HG03378 (cell line): ENCODE data around the gene UBE2U.
A peak's percentile ranks its signal among the peaks of the same experiment; 100 is the strongest.
"Not testable (repeated sequence)": the region's sequence is repeated elsewhere in the genome, so short reads cannot be mapped to it uniquely, and the experiment has no call there.

Experiments
- ATAC-seq: cut with Tn5 transposase; IDR thresholded peaks from one replicate; pipeline ENCODE4 v1.9.1; 2021; ENCODE audit warnings: mild to moderate bottlenecking, moderate library complexity; ENCODE audit not compliant: unreplicated experiment

The UBE2U gene

DNA sequence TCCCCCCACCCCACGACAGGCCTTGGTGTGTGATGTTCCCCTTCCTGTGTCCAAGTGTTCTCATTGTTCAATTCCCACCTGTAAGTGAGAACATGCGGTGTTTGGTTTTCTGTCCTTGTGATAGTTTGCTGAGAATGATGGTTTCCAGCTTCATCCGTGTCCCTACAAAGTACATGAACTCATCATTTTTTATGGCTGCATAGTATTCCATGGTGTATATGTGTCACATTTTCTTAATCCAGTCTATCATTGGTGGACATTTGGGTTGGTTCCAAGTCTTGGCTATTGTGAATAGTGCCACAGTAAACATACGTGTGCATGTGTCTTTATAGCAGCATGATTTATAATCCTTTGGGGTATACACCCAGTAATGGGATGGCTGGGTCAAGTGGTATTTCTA lies 36.1 kb downstream of the UBE2U start:
- ATAC-seq: not testable (repeated sequence)

DNA sequence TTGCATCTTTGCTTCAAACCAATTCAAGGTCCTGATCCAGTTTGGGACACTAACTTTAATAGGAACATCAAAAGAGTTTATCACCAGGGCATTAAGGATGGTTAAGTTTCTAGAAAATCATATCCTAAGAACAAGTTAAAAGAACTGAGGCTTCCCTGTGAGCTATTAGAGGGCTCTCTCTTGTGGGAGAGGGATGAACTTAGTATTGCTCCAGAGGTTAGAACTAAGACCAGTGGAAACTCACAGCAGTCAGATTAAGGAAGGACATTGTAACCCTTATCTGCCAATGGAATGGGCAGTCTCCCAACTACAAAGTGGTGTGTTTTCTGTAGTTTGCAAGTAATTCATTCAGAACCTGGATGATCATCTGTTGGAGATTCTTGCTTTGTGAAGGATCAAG lies 36.8 kb downstream of the UBE2U start:
- no peak for ATAC-seq

DNA sequence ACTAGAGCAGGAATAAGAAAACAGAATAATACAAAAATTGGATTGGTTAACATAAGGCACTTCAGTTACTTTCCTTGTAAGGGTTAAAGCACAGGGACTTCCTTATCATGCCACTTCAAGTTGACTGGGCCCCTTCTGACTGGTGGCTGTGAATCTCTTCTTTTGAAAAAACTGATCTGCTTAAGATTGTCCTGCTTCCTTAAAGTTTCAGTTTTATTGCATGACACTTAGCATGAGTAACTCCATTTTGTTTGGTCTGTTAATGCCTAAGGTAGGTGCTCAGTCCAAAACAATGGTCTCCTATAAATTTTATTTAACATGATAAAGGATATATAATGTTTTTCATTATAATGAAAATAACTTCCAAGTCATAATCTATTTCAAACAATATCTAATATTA lies 37.6 kb downstream of the UBE2U start:
- no peak for ATAC-seq

DNA sequence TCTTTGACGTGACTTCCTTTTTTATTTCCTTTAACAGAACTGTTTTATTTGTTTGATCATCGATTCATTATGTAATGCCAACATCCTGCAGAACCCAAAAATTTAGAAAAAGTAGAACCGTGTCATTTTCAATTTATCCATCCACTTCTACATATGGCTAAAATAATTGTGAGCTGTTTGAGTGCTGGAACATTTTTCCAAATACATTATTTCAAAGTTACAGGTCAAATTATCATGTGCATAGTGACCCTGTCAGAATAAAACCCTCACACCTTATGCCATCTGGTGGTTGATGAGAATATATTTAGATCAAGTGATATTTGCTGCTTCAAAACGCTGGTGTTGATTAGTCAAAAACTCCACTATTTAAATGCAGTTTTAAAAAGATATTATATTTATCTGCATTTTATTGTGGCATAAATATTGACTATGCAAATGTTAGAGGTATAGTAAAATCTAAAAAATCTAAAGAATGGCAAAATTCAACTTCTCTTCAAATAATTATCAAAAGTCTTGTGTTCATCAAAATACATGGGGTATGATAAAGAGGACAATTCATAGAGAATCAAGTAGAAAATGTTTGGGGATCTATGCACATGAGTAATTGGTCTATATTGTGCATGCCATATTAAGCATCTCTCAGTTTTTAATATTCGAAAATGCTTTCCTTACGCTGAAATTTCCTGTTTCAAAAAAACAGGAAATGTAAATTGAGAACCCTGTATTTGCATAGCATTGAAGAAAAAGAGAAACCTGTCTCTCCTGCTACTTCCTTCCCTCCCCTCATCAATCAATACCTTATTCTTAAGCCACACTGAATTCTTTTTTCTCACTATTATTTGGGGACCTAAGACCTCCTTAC lies 39.7 kb downstream of the UBE2U start:
- no peak for ATAC-seq

DNA sequence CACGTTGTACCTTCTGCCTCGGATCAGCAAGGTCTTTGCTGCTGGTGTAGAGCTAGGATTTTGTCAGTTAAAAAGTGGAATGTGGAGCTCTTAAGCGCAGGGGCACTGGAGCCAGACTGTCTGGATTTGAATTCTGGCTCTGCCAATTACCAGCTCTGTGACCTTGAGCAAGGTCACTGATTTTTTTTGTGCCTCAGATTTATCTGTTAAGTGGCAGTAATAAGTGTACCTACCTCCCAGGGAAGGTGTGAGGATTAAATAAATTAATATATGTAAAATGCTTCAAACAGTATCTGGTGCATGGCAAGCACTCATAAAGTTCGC lies 40.3 kb downstream of the UBE2U start:
- ATAC-seq: no peak

DNA sequence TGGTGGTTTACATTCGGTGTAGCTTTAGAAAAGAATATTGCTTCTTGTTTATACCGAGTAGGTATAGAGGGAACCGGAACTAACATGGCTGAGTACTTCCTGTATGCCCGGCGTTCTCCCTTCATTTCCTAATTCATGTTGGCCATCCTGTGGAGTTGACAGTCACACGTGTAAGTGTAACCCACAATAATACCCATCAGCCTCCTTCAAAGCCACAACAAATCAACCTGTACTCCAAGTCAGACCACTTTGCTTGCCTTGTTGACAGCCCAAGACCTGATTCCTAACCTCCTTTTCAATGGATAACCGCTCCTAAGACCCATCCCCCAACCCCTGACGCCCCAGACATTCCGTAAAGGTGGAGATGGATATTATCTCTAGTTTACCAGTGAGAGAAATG lies 42.1 kb downstream of the UBE2U start:
- no peak for ATAC-seq

DNA sequence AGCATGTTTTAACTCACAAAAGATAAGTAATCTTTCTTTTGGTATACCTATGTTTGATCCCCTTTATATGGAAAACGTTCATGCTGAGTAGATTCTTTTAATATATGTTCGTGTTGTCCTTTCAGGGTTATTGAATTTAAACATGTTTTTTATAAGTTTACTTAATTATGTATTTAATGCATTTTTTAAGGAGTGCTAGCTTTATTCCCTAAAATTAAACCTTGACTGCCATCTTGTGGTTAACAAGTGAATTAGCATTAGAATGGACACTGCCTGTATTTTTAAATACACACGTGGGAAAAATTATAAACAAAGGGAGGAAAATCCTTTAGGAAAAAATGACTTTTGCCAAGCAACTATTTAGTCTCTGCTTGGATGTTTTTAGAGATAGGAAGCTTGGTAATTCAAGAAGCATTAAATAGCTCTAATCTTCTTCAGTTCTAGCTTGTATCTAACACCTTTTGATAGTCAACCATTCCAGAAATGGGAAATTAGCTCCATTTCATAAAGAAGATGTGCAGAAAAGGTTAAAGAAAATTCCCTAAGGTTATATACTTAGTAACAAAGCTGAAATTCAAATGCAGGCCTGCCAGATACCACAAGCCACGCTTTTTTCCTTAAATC lies 43.0 kb downstream of the UBE2U start:
- no peak for ATAC-seq

DNA sequence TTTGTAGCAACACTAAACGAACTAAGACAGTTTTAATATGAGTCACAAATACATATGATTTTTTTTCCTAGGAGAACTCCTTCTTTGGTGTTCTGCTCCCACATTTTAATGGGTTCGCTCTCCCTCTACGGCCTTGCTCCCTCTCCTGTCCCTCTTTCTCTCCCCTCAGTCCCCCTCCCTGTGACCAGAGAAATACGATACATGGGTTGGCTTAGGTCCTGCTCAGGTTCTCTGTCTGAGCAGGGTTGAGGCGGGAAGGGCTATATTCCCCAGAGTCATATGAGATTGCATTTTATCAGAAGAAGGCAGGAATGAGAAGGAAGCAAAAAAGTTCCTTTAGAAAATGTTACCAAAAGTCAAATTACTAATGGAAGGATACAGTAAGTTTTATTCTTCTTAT lies 44.6 kb downstream of the UBE2U start:
- no peak for ATAC-seq

DNA sequence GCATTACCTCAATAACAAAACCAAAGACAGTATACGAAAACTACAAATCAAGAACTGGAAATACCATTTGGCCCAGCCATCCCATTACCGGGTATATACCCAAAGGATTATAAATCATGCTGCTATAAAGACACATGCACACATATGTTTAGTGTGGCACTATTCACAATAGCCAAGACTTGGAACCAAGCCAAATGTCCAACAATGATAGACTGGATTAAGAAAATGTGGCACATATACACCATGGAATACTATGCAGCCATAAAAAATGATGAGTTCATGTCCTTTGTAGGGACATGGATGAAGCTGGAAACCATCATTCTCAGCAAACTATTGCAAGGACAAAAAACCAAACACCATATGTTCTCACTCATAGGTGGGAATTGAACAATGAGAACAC lies 47.0 kb downstream of the UBE2U start:
- ATAC-seq: not testable (repeated sequence)

DNA sequence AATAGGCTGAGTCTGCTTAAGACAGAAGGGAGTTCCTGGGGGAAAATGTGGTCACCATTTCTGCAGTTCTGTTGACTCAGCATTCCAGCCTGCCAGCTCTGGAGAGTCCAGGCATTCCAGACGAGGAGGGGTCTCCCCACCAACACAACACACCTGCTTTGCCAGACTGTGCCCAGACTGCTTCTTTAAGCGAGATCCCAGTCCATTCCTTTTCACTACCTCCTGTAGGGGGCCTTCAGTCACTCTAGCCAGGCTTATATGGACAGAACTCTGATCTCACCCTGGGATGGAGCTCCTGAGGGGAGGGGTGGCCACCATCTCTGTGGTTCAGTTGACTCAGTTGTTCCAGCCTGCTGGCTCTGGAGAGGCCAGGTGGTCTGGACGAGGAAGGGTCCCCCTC lies 48.5 kb downstream of the UBE2U start:
- ATAC-seq: no peak

DNA sequence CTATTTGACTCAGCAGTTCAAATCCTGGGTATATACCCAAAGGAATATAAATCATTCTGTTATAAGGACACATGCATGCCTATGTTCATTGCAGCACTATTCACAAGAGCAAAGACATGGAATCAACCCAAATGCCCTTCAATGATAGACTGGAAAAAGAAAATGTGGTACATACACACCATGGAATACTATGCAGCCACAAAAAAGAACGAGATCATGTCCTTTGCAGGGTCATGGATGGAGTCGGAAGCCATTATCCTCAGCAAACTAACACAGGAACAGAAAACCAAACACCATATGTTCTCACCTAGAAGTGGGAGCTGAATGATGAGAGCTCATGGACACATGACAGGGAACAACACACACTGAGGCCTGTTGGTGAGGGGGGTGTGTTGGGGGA lies 53.8 kb downstream of the UBE2U start:
- not testable (repeated sequence) for ATAC-seq

DNA sequence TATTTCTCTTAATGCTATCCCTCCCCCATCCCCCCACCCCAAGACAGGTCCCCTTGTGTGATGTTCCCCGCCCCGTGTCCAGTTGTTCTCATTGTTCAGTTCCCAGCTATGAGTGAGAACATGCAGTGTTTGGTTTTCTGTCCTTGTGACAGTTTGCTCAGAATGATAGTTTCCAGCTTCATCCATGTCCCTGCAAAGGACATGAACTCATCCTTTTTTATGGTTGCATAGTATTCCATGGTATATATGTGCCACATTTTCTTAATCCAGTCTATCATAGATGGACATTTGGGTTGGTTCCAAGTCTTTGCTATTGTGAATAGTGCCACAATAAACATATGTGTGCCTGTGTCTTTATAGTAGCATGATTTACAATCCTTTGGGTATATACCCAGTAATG lies 55.0 kb downstream of the UBE2U start:
- not testable (repeated sequence) for ATAC-seq

DNA sequence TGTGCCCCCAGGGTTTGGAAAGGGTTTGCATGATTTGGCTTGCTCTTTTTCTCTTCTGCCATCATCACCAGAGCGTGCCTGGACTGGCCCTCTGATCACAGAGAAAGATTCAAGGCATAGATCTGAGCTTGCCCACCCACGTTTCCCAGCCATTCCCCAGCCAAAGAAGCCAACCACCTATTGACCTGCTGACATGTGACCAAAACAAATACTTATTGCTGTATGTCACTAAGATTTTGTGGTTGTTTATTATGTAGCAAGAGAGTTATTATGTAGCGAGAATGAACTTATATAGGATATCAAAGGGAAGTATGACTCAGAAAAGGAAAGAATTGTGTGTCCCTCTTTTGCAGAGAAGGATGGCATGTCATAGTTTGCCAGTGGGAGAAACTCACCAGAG lies 59.9 kb downstream of the UBE2U start:
- ATAC-seq: no peak

DNA sequence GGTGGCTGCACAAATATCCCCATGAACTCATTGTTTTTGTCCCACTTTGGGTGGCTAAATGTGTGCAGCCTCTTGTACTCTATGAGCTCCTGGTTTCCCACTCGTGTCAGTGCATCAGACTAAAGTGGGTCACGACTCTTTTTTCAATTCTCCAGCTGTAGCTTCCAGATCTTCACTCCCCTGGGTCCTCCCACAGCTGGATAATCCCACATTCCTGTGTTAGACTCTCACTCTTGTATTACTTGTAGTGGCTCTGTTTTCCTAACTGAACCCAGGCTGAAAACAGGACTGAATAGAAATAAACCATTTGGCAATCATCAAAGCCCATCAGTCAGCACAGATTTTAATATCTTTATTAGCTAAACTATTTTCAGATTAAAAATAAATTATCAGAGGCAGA lies 60.4 kb downstream of the UBE2U start:
- ATAC-seq: no peak

DNA sequence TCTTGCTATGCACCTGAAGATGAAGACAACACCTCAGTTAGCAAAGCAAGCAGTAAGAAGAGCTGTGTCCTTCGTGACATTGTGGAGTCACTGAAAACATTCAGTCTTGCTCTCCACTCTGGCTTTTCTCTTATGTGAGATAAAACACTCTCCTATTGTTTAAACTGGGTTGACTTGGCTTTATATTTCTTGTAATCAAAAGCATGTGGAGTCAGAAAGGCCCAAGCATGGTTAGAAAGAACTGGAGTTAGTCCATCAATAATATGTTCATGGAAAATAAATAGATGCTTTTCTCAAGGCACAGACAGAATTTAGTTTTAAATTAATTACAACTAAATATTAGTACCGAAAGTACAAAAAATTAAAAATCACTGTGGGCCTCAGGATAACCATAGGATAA lies 61.7 kb downstream of the UBE2U start:
- no peak for ATAC-seq

DNA sequence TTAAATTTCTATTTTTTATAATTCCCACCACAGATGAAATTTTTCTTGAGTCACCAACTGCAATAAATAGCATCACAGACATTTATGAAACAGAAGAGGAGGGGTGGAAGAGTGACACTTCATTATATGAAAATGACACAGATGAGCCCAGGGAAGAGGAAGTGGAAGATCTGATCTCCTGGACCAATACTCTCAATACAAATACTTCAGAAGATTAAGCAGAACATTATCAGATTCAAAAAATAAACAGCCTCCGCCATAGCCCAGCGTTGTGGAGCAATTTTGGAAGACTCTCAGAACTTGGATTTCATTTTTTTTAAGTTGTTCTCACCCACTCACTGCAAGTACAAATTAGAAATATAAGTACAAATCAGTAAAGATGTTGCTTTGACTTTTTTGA lies 63.6 kb downstream of the UBE2U start:
- ATAC-seq: no peak

DNA sequence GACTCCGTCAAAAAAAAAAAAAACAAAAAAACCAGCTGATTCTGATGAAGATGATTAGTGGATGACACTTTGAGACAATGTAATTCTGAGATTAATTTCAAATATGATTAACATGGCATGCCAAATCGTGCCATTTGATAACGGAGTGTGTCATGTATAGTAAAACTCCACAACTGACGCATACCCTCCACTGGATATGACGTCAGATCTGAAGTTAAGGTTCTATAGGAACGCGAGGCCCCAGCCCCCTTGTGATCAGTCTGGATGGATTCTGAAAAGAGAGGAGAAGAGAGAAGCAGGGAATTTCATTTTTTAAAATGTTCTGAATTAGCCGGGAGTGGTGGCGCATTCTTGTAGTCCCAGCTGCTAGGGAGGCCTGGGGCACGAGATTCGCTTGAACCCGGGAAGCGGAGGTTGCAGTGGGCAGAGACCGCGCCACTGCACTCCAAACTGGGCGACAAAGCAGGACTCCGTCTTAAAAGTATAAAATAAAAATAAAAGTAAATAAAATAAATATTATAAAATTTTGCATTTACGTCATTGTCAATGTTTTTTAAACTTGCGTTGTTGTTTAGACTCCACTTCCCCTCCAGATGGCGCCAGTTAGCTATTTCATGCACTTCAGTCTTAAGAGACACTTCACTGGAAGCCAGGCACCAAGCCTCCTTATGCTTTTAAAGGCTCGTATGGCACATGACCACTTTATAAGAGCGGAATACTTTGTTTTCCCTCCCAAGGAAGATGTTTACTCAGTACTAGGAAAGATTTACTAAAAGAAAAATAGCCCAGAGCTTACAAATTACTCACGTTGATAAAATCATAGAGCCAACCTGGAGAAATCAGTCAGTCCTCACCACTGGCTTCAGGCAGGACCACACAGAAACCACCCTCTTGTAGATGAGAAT lies 65.5 kb downstream of the UBE2U start:
- peak; percentile 66 for ATAC-seq

DNA sequence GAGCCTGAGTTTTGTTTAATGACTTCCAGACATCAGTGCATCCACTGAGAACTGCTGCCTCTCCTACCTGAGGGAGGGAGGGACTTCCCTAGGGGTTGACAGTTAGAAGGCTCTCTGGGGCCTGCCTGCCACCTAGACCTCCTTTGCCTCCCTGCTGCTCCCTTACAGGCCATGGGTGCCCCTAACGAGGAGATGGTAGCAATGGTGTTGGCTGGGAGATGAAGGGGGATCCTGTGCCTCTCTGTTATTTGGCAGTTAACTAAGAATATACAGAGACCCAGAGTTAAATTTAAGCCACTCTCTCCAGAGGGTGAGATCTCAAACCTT lies 66.1 kb downstream of the UBE2U start:
- ATAC-seq: no peak

DNA sequence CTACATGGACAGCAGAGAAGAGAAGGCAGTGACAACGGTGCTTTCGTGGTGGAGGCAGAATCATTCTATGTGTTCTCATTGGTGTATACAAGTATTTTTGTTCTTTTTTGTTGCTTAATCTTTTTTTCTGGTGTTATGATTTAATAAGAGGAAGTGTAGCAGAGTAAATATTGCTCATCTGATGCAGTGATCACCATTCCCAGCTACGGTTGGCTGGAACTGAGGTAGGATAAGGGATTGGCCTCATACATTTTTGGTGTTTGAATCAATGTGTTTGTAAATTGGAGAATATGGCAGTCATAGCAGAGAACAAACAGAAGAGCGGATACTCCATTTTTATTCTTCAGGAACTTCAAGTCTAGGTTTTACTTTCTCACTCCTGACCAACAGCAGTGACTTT lies 76.6 kb downstream of the UBE2U start:
- ATAC-seq: no peak

DNA sequence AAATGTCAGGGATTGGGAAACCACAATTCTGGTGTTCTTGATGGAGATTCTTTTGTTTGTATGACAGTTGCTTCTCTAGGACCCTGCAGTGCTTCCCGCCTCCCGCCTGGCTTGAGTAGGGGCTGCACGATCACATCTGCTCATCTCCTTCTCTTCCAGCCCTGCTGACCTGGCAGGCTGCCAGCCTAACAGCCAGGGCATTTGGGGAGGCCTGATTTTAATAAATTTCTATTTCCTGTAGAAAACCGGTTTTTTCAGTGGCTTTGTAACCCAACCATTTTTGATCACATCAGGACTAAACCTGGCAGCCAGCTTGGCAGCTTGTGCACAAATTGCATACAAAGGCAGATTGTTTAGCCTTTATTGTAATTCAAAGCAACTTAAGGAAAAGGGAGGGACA lies 78.9 kb downstream of the UBE2U start:
- no peak for ATAC-seq

DNA sequence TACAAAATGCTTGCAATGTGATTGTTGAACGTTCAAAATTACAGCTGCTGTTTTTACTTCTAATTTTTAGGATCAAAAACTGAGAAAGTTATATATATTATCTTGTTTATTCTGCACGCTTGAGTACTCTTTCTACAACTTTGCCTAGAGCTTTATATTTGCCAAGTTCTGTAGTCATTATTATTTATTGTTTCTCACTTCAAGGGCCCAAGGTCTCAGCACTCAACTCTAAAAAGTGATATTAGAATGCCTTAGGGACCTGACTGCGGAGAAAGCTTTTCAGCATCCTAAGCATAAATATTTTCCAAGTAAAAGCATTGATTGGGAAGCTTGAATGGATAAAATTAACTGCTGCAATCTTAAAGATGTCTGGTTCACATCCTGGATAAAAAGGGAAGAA lies 83.6 kb downstream of the UBE2U start:
- ATAC-seq: no peak

DNA sequence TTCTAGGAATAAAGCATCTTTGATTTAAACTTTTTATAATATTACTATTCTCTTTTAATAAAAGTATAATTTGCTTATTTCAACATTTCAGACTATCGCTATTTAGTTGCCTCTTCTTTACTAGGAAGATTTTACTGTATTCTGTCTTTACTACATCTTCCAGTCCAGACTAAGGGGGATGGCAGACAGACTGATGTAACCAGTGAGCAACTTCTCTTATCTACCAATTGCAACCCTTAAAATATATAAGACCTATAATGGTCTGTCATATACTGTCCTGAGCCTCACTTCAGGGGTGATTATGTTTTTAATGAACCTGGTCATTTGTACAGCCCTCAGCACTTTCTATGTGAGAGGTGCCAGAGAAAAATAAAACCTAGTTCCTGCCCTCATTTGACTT lies 87.0 kb downstream of the UBE2U start:
- no peak for ATAC-seq
